Ishikawa (cell line): Measurements from ENCODE around the gene PTAFR.

Experiments
- CEBPB ChIP-seq: IDR thresholded peaks from 2 replicates; pipeline ENCODE4 v1.6.1; 2012
- CREB1 ChIP-seq: IDR thresholded peaks from 2 replicates; pipeline ENCODE4 v1.6.1; 2012; ENCODE audit warnings: low read depth
- EGR1 ChIP-seq: IDR thresholded peaks from 2 replicates; pipeline ENCODE4 v1.6.1; 2012
- EP300 ChIP-seq: IDR thresholded peaks from 2 replicates; pipeline ENCODE4 v1.6.1; 2012; ENCODE audit warnings: borderline replicate concordance
- FOXM1 ChIP-seq: IDR thresholded peaks from 2 replicates; pipeline ENCODE4 v1.6.1; 2012; ENCODE audit warnings: low read depth, borderline replicate concordance
- NFIC ChIP-seq: IDR thresholded peaks from 2 replicates; pipeline ENCODE4 v1.6.1; 2012
- RAD21 ChIP-seq: IDR thresholded peaks from 2 replicates; pipeline ENCODE4 v1.6.1; 2012; ENCODE audit warnings: low read depth
- TAF1 ChIP-seq: IDR thresholded peaks from 2 replicates; pipeline ENCODE4 v1.6.1; 2012; ENCODE audit warnings: low read depth, mild to moderate bottlenecking
- TCF12 ChIP-seq: IDR thresholded peaks from 2 replicates; pipeline ENCODE4 v1.6.1; 2012; ENCODE audit warnings: low read depth
- TEAD4 ChIP-seq: IDR thresholded peaks from 2 replicates; pipeline ENCODE4 v1.6.1; 2012
- YY1 ChIP-seq: IDR thresholded peaks from 2 replicates; pipeline ENCODE4 v1.6.1; 2012; ENCODE audit warnings: low read depth
- ZBTB7A ChIP-seq: IDR thresholded peaks from 2 replicates; pipeline ENCODE4 v1.6.1; 2012; ENCODE audit warnings: low read depth
- TF ChIP-seq, protein P1 (sequence below): IDR thresholded peaks from 2 replicates; pipeline ENCODE4 v1.6.1; 2012
- TF ChIP-seq, protein P2 (sequence below): IDR thresholded peaks from 2 replicates; pipeline ENCODE4 v1.6.1; 2012
- TF ChIP-seq, protein P3 (sequence below): IDR thresholded peaks from 2 replicates; pipeline ENCODE4 v1.6.1; 2012; ENCODE audit warnings: low read depth, mild to moderate bottlenecking

PTAFR gene

DNA sequence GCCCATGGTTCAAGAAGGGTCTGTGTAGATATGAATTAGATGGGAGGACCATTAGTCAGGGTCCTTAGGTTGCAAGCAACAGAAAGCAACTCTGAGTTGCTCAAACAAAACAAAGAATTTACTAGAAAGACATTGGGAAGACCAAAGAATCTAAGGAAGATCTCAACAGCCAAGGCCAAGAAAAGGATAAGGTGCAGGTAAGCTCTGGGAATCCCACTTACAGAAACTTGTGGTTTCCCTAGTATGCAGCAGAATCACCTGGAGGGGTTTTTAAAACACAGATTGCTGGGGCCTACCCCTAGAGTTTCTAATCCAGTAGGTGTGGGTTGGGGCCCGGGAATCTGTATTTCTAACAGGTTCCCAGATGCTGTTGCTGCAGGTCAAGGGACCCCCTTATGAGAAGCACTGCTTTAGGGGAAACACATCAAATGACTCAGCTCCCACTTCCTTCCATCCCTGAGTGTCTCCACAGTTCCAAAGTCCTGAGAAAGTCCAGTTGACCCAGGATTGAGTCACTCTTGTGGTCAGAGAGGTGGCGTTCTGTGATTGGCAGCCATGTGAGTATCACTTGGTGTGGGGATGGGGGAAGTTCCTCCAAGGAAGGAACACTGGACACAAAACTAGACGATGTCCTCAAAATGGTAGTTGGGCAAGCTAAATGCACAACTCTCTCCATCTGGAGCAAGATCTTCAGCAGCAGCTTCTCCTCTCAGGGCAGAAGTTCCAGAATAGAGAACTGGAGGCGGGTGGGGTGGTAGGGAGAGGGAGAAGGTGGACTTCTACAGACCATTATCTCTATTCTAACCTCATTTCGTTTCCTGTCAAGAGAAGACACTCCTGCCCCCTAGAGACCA is 63.9 kb downstream of the PTAFR start:
- TF ChIP-seq RAD21: peak; percentile 62
- TF ChIP-seq CREB1: no peak

DNA sequence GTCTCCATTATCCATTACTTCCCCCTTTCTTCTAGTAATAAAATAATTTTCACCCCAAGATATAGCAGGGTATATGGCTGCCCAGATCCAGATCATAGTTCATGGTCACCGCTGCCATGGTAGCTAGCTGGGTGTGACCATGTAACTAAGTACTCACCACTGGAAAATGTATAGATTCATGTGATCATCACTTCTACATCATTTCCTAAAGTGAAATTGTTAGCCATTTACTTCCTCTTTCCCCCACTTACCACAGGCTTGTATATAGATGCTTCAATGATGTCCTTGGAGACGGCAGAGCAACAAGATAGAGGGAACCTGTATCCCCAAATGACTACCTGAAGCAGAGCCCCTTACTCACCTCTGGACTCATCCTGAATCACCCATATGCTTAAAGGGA is 65.3 kb downstream of the PTAFR start:
- TF ChIP-seq EGR1 (no peak), CREB1 (no peak), RAD21 (no peak), EP300 (no peak), TCF12 (no peak), FOXM1 (no peak), YY1 (no peak), TAF1 (no peak), NFIC (no peak), ZBTB7A (no peak), CEBPB (no peak), TEAD4 (no peak)
- TF ChIP-seq, protein P1, sequence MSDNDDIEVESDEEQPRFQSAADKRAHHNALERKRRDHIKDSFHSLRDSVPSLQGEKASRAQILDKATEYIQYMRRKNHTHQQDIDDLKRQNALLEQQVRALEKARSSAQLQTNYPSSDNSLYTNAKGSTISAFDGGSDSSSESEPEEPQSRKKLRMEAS: no peak
- TF ChIP-seq, protein P2, sequence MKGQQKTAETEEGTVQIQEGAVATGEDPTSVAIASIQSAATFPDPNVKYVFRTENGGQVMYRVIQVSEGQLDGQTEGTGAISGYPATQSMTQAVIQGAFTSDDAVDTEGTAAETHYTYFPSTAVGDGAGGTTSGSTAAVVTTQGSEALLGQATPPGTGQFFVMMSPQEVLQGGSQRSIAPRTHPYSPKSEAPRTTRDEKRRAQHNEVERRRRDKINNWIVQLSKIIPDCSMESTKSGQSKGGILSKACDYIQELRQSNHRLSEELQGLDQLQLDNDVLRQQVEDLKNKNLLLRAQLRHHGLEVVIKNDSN: no peak
- TF ChIP-seq, protein P3, sequence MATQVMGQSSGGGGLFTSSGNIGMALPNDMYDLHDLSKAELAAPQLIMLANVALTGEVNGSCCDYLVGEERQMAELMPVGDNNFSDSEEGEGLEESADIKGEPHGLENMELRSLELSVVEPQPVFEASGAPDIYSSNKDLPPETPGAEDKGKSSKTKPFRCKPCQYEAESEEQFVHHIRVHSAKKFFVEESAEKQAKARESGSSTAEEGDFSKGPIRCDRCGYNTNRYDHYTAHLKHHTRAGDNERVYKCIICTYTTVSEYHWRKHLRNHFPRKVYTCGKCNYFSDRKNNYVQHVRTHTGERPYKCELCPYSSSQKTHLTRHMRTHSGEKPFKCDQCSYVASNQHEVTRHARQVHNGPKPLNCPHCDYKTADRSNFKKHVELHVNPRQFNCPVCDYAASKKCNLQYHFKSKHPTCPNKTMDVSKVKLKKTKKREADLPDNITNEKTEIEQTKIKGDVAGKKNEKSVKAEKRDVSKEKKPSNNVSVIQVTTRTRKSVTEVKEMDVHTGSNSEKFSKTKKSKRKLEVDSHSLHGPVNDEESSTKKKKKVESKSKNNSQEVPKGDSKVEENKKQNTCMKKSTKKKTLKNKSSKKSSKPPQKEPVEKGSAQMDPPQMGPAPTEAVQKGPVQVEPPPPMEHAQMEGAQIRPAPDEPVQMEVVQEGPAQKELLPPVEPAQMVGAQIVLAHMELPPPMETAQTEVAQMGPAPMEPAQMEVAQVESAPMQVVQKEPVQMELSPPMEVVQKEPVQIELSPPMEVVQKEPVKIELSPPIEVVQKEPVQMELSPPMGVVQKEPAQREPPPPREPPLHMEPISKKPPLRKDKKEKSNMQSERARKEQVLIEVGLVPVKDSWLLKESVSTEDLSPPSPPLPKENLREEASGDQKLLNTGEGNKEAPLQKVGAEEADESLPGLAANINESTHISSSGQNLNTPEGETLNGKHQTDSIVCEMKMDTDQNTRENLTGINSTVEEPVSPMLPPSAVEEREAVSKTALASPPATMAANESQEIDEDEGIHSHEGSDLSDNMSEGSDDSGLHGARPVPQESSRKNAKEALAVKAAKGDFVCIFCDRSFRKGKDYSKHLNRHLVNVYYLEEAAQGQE: no peak

DNA sequence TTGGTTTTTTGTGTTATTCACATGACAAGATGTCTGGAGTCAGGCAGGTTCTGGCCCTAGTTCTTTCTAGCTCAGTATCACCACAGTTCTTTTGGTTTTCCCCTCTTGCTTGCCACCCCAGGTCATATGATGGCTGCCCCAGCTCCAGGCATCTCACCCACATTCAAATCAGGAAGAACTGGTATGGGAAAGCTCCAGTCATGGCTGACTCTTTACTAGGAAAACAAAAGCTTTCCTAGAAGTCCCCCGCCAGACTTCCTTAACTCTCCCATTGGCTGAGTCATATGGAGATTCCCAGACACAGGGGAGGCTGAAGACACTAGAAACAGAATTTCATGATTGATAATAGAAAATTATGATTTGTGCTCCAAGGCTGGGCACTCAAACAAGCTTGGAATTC is 65.9 kb downstream of the PTAFR start:
- TF ChIP-seq TCF12 (no peak), YY1 (no peak), EGR1 (no peak)

DNA sequence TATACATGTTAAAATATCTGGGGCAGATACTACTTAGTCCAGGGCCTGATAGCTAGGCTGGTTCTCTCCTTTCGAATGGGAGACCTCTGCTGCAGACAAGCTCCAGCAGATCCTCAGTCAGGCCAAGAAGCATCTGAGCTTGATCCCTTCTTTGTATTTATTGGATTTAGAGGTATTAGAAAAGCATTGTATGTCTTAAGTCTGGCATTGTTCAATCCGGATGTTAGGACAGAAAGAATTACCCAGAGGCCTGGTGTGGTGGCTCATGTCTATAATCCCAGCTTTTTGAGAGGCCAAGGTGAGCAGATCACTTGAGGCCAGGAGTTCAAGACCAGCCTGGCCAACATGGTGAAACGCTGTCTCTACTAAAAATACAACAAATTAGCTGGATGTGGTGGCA is 66.9 kb downstream of the PTAFR start:
- TF ChIP-seq YY1: no peak
- no peak for TF ChIP-seq TEAD4
- no peak for TF ChIP-seq EP300
- TF ChIP-seq EGR1: no peak
- TF ChIP-seq FOXM1: no peak
- TF ChIP-seq, protein P1: no peak
- TF ChIP-seq TAF1: no peak
- no peak for TF ChIP-seq TCF12
- no peak for TF ChIP-seq CEBPB
- no peak for TF ChIP-seq ZBTB7A
- TF ChIP-seq, protein P3: no peak
- TF ChIP-seq RAD21: no peak
- TF ChIP-seq, protein P2: no peak
- no peak for TF ChIP-seq CREB1
- no peak for TF ChIP-seq NFIC

DNA sequence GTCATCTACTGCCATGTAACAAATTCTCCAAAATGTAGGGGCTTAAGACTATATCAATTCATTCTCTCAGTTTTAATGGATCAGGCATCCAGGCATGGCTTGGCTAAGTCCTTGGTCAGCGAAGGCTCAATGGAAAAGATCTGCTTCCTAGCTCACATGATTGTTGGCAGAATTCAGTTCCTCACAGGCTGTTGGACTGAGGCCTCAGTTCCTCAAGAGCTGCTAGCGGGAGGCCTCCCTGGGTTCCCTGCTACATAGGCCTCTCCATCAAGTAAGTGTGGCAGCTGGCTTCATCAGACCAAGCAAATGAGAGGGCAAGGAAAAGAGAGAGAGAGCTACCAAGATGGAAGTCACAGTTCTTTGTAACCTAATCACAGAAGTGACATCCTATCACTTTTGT is 68.5 kb downstream of the PTAFR start:
- no peak for TF ChIP-seq EP300
- TF ChIP-seq, protein P3: no peak
- TF ChIP-seq TEAD4: no peak
- TF ChIP-seq ZBTB7A: no peak
- TF ChIP-seq, protein P2: no peak
- no peak for TF ChIP-seq EGR1
- no peak for TF ChIP-seq CREB1
- TF ChIP-seq, protein P1: no peak
- no peak for TF ChIP-seq TAF1
- no peak for TF ChIP-seq RAD21
- TF ChIP-seq TCF12: no peak
- TF ChIP-seq YY1: no peak
- no peak for TF ChIP-seq FOXM1
- TF ChIP-seq NFIC: no peak
- no peak for TF ChIP-seq CEBPB
